K562 (cell line): ENCODE results near the gene NAA80. TPM values are rescaled to one million over a fixed set of nuclear protein-coding genes. Genes with fewer than 3 reads are reported as not detected.

Experiments used
- CBFA2T3 ChIP-seq: fragments of 450-650 bp; IDR thresholded peaks from 2 replicates; pipeline ENCODE4 v1.6.1; 2017
- DPF2 ChIP-seq: fragments of 450-650 bp; IDR thresholded peaks from 2 replicates; pipeline ENCODE4 v1.6.1; 2016
- ELF2 ChIP-seq: fragments of 250-450 bp; sonication (Bioruptor Pico); IDR thresholded peaks from 2 replicates; pipeline ENCODE4 v1.5.0; 2021; ENCODE audit warnings: mild to moderate bottlenecking
- HDAC6 ChIP-seq: IDR thresholded peaks from 2 replicates; pipeline ENCODE4 v1.6.1; 2012; ENCODE audit warnings: low read depth, mild to moderate bottlenecking, control low read depth, inconsistent platforms, low read length, moderate library complexity
- HNRNPK ChIP-seq: fragments of 200-400 bp; formaldehyde crosslinking; IDR thresholded peaks from one replicate; pipeline ENCODE4 v1.6.1; 2018; ENCODE audit warnings: mild to moderate bottlenecking, low read depth, low read length; ENCODE audit not compliant: poor library complexity, severe bottlenecking
- KAT7 ChIP-seq: sonication (generic); formaldehyde crosslinking; IDR thresholded peaks from 2 replicates; pipeline ENCODE4 v1.8.0; 2022; ENCODE audit warnings: missing genetic modification reagents, mild to moderate bottlenecking, borderline replicate concordance
- LARP7 ChIP-seq: fragments of 450-650 bp; IDR thresholded peaks from 2 replicates; pipeline ENCODE4 v1.6.1; 2016
- PHB2 ChIP-seq: fragments of 450-650 bp; IDR thresholded peaks from 2 replicates; pipeline ENCODE4 v1.6.1; 2017; ENCODE audit warnings: low read depth
- POU5F1 ChIP-seq: fragments of 150-350 bp; IDR thresholded peaks from 2 replicates; pipeline ENCODE4 v1.6.1; 2014; ENCODE audit warnings: borderline replicate concordance, low read length, low read depth, mild to moderate bottlenecking; ENCODE audit not compliant: partially characterized antibody
- PPARD ChIP-seq: fragments of 250-450 bp; sonication (Bioruptor Pico); IDR thresholded peaks from 2 replicates; pipeline ENCODE4 v1.8.0; 2022; ENCODE audit warnings: inconsistent platforms, mild to moderate bottlenecking, moderate library complexity
- SMAD3 ChIP-seq: fragments of 450-650 bp; formaldehyde crosslinking; conservative IDR thresholded peaks from 2 replicates; pipeline ENCODE4 v1.4.0; 2020; ENCODE audit warnings: mild to moderate bottlenecking
- SMAD4 ChIP-seq: fragments of 250-450 bp; sonication (Bioruptor Pico); conservative IDR thresholded peaks from 2 replicates; pipeline ENCODE4 v1.8.0; 2021; ENCODE audit warnings: inconsistent platforms, mild to moderate bottlenecking, moderate library complexity
- SMARCE1 ChIP-seq: fragments of 450-650 bp; IDR thresholded peaks from 2 replicates; pipeline ENCODE4 v1.7.1; 2016; ENCODE audit warnings: mild to moderate bottlenecking
- SOX6 ChIP-seq: fragments of 450-650 bp; IDR thresholded peaks from 2 replicates; pipeline ENCODE4 v1.6.1; 2014; ENCODE audit warnings: mild to moderate bottlenecking
- ZNF408 ChIP-seq: fragments of 250-450 bp; sonication (Bioruptor Pico); IDR thresholded peaks from 2 replicates; pipeline ENCODE4 v1.4.0; 2020; ENCODE audit warnings: low read depth, mild to moderate bottlenecking, moderate library complexity
- ZNF778 ChIP-seq: fragments of 450-650 bp; formaldehyde crosslinking; IDR thresholded peaks from 2 replicates; pipeline ENCODE4 v1.4.0; 2020; ENCODE audit warnings: mild to moderate bottlenecking, moderate library complexity
- polyA plus RNA-seq, 8 experiments: library from polyadenylated mRNA; depleted of rRNA in 4 of 8; stranded (reverse) in 5 of 8; unstranded in 3 of 8; fragments of >200 nt; fragmentation: Nextera tagmentation in 2 of 8; fragmentation: Illumina TruSeq in 1 of 8; extraction: Ambion mirVana in 2 of 8; extraction: Trizol in 1 of 8; gene quantifications; 2 replicates each; pipeline versions ENCODE4 v1.2.1 to v1.2.3, GENCODE V29; 2011 to 2014; ENCODE audit warnings: inconsistent platforms in 1 of 8, missing spikeins in 1 of 8
- total RNA-seq, 7 experiments: library from RNA; depleted of rRNA in 6 of 7; stranded (reverse); fragments of >200 nt in 6 of 7; fragmentation: Illumina TruSeq in 2 of 7; extraction: Trizol in 2 of 7; gene quantifications; 2 replicates each; pipeline versions ENCODE4 v1.2.1 to v1.2.3, GENCODE V29; 2011 to 2021; ENCODE audit warnings: low replicate concordance in 1 of 7
- TF ChIP-seq, protein P1 (sequence below): sonication (generic); formaldehyde crosslinking; IDR thresholded peaks from 2 replicates; pipeline ENCODE4 v1.8.1; 2023; ENCODE audit warnings: mild to moderate bottlenecking, missing genetic modification reagents
- TF ChIP-seq, protein P2 (sequence below): sonication (generic); formaldehyde crosslinking; IDR thresholded peaks from 2 replicates; pipeline ENCODE4 v1.9.0; 2022; ENCODE audit warnings: mild to moderate bottlenecking, missing genetic modification reagents
- TF ChIP-seq, protein P3 (sequence below): fragments of 250-450 bp; sonication (Bioruptor Pico); IDR thresholded peaks from 2 replicates; pipeline ENCODE4 v1.4.0; 2020
- TF ChIP-seq, protein P4 (sequence below): fragments of 450-650 bp; conservative IDR thresholded peaks from 2 replicates; pipeline ENCODE4 v1.6.1; 2016; ENCODE audit warnings: missing genetic modification characterization, low read depth, mild to moderate bottlenecking, control low read depth, missing compliant biosample characterization

Gene NAA80
- total and polyA plus RNA-seq, 9 of the 15 experiments (the other 6 are each of a cell fraction or from before 2014, with no cell fraction given), result 0.82 to 24.0 (median 8.6) TPM

- TF ChIP-seq SMAD3 (no peak), ELF2 (no peak), ZNF408 (no peak), LARP7 (no peak), PPARD (CRISPR knock-in tag) (no peak), SOX6 (no peak), SMARCE1 (no peak), POU5F1 (no peak), CBFA2T3 (no peak), ZNF778 (no peak), PHB2 (no peak), HDAC6 (no peak), KAT7 (CRISPR knock-in tag) (0 out of 2 replicates have a peak, but pooled peaks have one; percentile 3), HNRNPK (no peak), DPF2 (no peak), SMAD4 (CRISPR knock-in tag) (no peak)
- TF ChIP-seq, protein P1, sequence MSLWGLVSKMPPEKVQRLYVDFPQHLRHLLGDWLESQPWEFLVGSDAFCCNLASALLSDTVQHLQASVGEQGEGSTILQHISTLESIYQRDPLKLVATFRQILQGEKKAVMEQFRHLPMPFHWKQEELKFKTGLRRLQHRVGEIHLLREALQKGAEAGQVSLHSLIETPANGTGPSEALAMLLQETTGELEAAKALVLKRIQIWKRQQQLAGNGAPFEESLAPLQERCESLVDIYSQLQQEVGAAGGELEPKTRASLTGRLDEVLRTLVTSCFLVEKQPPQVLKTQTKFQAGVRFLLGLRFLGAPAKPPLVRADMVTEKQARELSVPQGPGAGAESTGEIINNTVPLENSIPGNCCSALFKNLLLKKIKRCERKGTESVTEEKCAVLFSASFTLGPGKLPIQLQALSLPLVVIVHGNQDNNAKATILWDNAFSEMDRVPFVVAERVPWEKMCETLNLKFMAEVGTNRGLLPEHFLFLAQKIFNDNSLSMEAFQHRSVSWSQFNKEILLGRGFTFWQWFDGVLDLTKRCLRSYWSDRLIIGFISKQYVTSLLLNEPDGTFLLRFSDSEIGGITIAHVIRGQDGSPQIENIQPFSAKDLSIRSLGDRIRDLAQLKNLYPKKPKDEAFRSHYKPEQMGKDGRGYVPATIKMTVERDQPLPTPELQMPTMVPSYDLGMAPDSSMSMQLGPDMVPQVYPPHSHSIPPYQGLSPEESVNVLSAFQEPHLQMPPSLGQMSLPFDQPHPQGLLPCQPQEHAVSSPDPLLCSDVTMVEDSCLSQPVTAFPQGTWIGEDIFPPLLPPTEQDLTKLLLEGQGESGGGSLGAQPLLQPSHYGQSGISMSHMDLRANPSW, result no peak
- TF ChIP-seq, protein P2, sequence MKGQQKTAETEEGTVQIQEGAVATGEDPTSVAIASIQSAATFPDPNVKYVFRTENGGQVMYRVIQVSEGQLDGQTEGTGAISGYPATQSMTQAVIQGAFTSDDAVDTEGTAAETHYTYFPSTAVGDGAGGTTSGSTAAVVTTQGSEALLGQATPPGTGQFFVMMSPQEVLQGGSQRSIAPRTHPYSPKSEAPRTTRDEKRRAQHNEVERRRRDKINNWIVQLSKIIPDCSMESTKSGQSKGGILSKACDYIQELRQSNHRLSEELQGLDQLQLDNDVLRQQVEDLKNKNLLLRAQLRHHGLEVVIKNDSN (CRISPR knock-in tag), result peak; percentile 49; the same call in 1 of the 2 replicates
- TF ChIP-seq, protein P3, sequence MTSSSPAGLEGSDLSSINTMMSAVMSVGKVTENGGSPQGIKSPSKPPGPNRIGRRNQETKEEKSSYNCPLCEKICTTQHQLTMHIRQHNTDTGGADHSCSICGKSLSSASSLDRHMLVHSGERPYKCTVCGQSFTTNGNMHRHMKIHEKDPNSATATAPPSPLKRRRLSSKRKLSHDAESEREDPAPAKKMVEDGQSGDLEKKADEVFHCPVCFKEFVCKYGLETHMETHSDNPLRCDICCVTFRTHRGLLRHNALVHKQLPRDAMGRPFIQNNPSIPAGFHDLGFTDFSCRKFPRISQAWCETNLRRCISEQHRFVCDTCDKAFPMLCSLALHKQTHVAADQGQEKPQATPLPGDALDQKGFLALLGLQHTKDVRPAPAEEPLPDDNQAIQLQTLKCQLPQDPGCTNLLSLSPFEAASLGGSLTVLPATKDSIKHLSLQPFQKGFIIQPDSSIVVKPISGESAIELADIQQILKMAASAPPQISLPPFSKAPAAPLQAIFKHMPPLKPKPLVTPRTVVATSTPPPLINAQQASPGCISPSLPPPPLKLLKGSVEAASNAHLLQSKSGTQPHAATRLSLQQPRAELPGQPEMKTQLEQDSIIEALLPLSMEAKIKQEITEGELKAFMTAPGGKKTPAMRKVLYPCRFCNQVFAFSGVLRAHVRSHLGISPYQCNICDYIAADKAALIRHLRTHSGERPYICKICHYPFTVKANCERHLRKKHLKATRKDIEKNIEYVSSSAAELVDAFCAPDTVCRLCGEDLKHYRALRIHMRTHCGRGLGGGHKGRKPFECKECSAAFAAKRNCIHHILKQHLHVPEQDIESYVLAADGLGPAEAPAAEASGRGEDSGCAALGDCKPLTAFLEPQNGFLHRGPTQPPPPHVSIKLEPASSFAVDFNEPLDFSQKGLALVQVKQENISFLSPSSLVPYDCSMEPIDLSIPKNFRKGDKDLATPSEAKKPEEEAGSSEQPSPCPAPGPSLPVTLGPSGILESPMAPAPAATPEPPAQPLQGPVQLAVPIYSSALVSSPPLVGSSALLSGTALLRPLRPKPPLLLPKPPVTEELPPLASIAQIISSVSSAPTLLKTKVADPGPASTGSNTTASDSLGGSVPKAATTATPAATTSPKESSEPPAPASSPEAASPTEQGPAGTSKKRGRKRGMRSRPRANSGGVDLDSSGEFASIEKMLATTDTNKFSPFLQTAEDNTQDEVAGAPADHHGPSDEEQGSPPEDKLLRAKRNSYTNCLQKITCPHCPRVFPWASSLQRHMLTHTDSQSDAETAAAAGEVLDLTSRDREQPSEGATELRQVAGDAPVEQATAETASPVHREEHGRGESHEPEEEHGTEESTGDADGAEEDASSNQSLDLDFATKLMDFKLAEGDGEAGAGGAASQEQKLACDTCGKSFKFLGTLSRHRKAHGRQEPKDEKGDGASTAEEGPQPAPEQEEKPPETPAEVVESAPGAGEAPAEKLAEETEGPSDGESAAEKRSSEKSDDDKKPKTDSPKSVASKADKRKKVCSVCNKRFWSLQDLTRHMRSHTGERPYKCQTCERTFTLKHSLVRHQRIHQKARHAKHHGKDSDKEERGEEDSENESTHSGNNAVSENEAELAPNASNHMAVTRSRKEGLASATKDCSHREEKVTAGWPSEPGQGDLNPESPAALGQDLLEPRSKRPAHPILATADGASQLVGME (CRISPR knock-in tag), result no peak
- TF ChIP-seq, protein P4, sequence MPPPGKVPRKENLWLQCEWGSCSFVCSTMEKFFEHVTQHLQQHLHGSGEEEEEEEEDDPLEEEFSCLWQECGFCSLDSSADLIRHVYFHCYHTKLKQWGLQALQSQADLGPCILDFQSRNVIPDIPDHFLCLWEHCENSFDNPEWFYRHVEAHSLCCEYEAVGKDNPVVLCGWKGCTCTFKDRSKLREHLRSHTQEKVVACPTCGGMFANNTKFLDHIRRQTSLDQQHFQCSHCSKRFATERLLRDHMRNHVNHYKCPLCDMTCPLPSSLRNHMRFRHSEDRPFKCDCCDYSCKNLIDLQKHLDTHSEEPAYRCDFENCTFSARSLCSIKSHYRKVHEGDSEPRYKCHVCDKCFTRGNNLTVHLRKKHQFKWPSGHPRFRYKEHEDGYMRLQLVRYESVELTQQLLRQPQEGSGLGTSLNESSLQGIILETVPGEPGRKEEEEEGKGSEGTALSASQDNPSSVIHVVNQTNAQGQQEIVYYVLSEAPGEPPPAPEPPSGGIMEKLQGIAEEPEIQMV (tag), result no peak
Observed at GRCh38 chr3:50299638-50299928, 378 bp upstream of the NAA80 start (continued).
